GM21447 (cell line): ENCODE results near the gene TMEM30B.
A peak's percentile ranks its signal among the peaks of the same experiment; 100 is the strongest.

ENCODE experiments used
- ATAC-seq: cut with Tn5 transposase; IDR thresholded peaks from one replicate; pipeline ENCODE4 v1.9.1; 2021; ENCODE audit not compliant: unreplicated experiment

TMEM30B gene

DNA sequence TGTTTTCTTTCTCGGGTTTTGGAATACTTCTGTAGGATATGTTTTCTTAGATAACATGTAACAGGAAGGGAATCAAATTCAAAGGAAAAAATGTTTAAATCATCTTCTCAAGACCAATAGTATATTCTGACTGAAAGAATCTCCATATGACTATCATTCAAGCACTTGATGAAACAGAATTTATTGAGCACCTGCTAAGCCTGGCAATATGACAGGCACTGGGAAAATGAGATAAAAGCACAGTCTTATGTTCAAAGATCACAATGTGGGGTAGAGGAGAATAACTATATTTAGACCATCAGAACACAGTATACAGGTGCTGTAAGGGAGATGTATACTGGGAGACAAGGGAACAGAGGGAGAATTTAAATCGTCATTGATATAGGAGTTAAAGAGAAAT, 19.1 kb upstream of the TMEM30B start:
- ATAC-seq, result no peak

DNA sequence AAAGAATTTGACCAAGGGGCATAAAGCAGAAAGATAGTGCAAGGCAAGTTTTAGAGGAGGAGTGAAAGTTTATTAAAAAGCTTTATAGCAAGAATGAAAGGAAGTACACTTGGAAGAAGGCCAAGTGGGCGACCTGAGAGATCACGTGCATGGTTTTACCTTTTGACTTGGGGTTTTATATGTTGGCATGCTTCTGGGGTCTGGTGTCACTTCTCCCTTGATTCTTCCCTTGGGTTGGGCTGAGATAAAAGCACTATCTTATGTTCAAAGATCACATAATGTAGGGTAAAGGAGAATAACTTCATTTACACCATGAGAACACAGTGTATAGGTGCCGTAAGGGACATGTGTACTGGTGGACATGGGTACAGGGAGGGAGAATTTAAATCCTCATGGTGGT, 17.7 kb upstream of the TMEM30B start:
- no peak for ATAC-seq

DNA sequence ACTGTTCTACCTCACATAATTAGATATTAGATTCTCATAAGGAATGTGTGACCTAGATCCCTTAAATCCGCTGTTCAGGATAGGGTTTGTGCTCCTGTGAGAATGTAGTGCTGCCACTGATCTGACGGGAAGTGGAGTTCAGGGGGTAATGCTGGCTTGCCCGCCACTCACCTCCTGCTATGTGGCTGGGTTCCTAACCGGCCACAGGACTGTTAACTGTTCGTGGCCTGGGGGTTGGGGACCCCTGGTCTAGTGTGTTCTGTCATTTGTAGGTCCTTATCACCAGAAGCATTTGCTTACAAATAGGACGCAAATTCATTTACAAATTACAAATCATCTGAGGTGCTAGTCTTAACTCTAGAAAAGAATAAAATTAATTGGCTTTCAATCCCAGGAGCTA, 16.4 kb upstream of the TMEM30B start:
- ATAC-seq, result no peak

DNA sequence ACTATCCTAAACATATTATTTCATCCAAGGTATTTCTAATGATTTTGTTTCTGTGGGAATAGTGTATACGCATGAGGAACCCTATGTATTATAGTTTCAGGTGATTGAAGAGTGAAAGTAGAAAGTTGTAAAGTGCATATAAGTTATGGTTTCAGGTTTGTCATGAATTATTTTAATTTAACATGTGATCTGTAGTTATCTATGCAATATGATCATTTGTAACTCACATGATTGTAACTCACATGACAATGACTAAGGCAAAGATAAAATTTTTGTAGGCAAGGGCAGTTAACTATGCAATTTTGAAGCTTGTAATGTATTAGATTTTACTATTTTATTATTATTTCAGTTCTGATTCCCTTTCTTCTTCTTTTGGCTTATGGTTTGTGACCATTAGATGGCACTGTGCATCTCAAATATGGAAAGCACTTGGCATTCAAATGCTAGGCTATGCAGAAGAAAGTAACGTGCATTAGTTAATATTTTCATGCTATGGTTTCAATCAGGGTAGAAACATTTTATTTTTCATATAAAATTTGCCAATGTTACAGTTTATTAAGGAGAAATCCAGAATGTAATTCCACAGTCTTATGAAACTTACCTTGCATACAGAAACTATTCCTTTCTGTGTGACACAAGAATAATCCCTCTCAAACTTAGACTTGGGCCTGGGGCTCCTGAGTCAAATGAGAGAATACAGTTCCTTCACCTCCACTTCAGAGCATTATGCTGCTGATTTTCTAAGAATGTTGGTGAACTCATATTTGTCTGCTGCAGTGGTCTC, 15.8 kb upstream of the TMEM30B start:
- ATAC-seq, result no peak

DNA sequence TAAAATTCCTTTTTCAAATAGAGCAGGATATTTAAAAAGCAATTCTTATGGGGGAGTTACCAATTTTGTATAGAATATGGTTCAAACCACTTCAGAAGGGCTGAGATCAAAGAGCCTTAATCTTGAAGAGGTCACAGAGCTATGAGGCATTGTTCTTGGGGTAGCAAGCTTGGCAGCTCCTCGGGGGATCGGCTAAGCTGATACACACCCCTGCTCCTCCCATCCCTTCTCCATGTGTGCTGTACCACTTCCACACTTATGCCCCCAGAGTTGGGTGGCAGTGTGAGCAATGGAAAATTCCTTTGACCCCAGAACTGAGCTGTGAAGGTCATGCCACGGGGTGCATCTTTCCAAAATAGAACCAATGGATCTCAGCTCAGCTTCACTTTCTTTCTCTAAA, 15.0 kb upstream of the TMEM30B start:
- ATAC-seq, result no peak

DNA sequence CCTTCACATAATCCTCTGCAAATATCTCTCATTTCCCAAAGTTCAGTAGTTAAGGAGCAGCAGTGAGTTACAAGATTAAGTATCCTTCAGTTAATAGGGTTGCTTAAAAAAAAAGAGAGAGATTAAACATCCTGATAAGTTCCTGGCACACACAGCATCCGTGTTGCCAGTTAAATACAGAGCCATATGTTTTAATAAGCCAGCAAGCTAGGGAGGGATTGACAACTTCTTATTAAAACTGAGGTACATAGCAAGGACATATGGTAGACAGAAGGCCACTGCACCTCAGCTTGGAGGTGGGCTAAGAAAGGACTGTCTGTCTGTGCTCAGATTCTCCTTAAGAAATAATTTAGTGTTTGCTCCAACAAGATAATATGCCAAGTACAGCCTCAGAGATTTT, 9.6 kb upstream of the TMEM30B start:
- ATAC-seq, result no peak

DNA sequence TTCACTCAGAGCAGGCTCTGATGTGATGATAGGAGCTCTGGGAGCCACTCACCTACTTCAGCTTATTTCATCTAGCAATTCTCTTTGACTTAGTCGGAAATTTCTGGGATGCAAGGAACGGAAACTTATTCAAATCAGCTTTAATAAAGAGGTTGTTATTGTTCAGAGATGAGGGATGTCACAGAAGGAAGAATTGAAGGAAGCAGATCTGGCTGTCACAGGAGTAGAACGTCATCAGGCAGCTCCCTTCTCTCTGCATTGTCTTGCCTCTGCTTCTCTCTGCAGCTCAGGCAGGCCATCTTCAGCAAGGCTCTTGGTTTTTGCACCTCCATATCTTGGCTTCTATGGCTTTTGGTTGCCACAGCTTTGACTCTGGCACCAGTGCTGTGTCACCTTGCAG, 7.6 kb upstream of the TMEM30B start:
- no peak for ATAC-seq

DNA sequence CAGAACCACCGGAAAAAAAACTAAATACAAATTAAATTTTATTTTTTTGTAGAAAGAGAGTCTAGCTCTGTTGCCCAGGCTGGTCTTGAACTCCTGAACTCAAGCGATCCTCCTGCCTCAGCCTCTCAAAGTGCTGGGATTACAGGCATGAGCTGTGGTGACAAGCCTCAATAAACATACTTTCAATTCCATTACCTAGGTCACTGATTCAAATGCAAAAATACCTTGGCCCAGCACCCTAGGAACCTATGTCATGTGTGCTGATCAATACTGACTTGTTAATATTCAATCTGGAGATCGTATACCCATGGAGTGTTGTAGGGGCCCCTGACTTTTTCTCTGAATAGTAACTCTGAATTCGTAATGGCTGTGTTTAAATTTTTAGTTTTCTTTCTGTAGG, 7.1 kb upstream of the TMEM30B start:
- ATAC-seq, result no peak

DNA sequence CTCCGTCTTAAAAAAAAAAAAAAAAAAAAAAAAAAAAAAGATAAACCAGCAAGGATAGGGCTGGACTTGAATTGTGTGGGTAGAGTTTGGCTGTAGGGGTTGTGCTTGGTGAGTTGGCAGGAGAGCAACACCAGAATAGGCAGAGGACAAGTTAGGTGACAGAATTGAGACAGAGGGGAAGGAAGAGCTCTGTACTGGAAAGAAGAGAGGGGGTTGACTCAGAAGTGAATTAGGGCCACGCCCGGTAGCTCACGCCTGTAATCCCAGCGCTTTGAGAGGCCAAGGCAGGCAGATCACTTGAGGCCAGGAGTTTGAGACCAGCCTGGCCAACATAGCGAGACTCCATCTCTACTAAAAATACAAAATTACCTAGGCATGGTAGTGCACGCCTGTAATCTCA, 6.1 kb upstream of the TMEM30B start:
- ATAC-seq, result no peak

DNA sequence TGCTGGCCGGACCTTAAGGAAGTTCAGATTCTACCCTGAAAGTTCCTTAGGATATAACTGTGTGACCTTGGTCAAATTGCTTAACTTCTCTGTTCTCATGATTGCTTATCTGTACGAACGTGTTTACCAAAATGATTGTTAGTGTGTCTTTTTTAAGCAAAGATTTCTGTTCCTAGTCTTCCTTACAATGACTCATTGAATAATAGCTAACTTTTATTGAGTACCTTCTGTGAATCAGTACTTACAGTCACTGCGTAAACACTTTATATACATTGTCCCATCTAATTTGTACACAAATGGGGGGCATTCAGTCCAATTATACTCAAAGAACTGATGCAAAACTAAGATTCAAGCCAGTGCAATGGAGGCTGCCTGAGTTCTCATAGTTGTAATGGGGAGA, 4.2 kb upstream of the TMEM30B start:
- no peak for ATAC-seq

DNA sequence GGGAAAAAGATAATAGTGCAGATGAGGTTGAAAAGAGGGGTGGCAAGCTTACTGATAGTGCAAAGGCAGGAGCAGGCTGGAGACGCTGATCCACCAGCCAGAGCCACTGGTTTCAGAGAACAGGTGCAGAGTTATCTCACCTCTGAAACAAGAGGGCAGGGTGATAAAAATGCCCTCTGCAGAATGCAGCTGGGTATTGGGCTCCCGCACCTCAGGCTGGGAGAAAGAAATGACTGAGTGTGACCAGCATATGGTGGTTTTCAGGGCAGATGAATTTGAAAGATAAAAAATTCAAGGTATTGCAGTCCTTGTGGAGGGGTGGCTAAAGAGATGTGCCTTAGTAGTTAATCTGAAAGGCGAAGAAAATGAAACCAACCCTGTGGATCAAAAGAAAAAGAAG, 2.9 kb upstream of the TMEM30B start:
- ATAC-seq, result no peak

DNA sequence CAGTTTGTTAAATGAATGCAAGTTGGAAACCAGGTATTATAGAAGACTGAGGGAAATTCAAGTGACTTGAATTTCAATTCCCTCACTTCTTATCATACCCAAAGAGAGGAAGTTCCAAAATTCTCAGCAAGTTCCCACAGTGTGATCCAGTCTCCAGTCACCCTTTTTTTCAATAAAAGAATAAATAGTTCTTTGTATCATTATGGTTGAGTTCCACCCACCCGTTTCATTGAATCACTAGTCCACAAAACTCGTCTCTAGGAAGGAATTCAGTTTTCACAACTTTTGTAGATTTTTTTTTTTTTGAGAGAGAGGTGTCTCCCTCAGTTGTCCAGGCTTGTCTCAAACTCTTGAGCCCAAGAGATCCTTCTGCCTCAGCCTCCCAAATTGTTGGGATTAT, 1.6 kb upstream of the TMEM30B start:
- ATAC-seq, result no peak

DNA sequence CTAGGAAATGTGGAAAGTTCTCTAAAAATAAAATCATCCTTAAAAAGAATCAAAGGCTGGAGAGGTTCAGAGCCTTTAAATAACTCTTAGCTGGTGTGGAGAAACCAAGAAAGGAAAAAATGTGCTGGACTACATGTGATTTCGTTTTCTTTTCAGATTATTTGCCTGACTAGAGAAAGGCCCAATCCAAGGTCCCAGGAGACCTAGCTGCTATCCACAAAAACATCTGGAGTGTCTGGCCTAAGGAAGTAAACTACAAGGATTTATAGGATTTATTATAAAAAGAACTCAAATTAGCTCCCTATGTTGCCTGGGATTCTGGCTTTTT, 774 bp upstream of the TMEM30B start:
- no peak for ATAC-seq

DNA sequence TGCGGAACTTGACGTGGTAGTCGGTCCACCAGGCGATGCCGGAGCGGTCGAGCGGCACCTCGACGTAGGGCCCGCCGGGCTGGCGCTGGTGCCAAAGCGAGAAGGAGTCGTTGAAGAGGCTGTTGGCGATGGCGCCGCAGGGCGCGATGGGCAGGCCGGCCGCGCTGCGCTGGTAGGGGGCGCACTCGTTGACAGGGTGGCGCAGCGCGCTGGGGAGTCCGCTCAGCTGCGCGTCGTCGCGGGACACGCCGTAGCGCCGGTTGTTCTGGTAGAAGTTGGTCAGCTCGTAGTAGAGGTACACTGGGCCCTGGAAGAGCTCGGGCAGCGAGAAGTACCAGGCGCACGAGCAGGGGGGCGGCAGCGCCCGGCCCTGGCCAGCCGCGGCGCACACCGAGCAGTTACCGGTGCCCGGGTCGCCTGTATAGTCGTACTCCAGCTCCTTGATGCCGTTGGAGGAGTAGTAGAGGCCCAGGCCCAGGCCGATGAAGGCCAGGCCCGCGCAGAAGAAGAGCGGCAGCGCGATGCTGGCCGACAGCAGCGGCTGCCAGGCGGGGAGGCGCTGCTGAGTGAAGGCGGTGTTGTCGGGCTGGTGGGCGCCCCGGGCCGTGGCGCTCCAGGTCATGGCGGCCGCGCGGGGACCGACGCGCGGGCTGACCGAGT, 482 bp downstream of the TMEM30B start:
- ATAC-seq, result no peak

DNA sequence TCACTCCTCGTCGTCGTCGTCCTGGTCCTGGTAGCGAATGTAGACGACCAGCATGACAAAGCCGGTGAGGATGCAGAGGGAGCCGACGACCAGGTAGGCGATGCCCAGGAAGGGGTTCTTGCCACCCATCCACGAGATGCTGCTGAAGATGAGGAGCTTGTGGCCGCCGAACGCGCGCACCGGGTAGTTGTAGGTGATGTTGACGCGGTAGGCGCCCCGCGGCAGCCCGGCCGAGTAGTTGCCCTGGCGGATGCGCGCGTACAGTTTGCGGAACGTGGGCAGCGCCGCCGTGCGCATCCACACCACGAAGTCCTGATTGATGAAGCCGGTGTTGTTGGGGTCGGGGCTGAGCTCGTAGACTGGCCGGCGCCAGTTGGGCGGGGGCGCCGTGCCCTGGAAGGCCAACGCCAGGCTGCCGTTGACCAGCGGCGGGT, 1.0 kb downstream of the TMEM30B start:
- ATAC-seq, result no peak

DNA sequence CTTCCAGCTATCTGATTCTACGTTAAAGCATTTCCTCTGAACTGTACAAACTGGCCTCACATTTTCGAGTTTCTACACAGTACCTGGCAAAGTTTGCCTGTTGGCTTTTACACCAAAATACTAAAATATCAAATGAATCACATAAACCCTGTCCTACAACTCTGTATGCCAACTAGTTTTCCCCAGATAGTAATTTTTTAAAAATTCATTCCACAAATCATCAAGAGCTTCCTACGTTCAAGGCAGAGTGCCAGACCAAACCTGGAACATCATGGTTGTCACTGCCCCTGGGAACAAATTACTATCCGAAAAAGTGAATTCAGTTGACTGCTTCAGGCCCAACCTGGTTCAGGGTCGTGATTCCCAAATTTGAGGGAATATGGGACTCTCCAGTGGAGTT, 2.1 kb downstream of the TMEM30B start:
- no peak for ATAC-seq

DNA sequence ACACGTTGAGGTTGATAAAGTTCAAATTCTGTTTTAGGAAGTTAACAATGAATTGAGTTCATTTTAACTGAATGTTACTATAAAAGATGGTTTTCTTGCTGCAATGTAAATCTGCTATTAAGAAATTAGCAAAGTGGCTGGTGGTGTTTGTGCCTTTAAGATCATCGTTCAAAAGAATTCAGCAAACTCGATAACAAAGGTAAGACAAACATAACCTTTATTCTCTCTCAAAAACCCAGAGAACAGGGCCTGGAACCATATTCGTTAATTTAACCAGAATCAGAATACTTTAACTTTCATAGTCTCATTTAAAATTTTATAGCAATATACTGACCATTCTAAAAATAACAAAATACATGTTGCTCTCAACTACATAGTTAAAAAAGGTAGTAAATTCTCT, 3.4 kb downstream of the TMEM30B start:
- ATAC-seq, result no peak

DNA sequence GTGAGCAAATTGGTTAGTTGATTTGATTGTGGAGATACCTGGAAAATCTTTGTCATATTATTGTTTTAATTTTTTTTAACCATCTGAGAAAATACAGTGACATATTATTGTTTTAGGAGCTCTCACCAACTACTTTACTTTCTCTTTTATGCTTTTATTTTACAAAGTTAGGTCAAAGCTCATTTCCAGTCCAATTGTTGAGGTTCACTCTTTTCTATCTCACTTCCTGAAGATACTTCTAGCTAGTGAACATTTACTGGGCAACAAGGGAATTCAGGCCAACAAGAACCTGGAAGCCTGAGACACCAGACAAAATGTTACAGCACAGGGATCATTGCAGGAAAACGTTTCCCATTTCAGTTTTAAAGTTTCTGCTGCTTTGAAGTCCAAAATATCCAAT, 3.9 kb downstream of the TMEM30B start:
- no peak for ATAC-seq

DNA sequence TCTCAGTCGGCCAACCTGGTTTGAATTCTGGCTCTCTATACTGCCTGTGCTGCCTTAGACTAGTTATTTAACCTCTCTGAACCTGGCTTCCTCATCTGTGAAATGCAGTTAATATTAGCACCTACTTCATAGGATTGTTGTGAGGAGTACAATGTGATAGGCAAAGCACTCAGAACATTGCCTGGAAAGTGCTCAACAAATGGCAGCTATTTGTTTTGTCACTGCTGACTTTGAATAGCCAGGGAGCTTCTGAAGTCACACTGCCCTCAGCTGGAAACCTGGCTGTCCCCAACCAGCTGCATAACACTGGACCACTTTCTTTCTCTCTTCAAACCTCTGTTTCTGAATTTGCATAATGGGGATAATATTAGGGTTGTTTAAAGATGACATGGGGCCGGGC, 9.6 kb downstream of the TMEM30B start:
- no peak for ATAC-seq

DNA sequence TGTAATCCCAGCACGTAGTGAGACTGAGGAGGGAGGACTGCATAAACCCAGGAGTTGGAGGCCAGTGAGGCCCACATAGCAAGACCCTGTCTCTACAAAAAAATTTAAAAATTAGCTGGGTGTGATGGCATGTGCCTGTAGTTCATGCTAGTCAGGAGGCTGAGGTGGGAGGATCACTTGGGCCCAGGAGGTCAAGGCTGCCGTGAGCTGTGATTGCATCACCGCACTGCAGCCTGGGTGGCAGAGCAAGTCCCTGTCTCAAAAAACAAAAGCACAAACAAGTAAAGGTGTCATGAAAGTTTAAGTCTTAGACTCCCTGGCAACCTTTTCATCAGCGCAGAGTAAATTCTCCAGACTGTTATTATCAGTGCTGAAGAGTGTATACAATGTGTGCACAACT, 10.4 kb downstream of the TMEM30B start:
- no peak for ATAC-seq

DNA sequence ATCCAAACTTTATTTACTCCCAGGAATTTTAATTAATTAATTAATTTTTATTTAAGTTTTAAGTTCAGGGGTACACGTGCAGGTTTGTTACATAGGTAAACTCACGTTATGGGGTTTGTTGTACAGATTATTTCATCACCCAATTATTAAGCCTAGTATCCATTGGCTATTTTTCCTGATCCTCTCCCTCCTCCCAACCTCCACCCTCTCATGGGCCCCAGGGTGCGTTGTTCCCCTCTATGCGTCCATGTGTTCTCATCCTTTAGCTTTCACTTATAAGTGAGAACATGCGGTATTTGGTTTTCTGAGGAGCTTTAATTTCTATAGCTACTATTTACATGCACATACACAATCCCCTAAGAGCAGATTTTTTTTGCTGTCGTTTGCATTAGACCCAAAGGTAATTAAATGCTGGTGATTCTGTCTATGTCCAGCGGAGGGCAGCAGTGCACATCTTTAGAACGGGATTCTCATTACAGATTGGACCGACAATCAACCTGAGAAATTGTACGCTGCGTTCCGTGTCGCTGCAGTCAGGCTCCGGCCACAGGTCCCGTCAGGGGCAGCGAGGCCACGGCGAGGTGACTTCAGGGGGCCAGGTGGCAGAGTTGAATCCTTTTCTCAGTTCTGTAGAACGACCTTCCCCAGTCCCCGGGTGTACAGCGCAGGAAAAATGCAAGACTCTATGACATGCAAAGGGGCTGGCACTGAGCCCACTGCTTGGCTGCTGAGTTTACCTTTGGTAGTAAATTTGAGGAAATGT, 11.6 kb downstream of the TMEM30B start:
- ATAC-seq, result peak; percentile 85

DNA sequence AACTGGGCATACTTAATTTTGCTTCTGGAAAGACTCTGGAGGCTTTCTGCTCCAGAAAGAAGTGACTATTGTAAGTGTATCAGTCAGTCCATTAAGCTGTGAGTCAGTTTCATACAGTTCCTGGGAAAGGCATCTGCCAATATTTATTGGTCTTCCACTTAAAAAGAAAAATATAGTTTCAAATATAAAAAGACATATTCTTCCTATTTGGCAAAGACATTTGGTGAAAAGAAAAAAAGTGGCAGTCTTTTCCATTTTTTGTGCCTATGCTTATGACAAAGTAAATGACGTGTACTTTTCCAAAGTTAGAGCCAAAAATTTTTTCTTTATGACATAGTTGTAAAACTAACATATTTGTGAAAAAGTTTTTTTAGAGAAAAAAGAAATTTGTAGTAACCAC, 12.3 kb downstream of the TMEM30B start:
- no peak for ATAC-seq
